ENCODE results near the gene PYCR2. TPM values are rescaled to one million over a fixed set of nuclear protein-coding genes. Genes with fewer than 3 reads are reported as not detected.

PYCR2 gene
- total RNA-seq, 1 experiment from 2014 or later = 57.7 TPM

DNA sequence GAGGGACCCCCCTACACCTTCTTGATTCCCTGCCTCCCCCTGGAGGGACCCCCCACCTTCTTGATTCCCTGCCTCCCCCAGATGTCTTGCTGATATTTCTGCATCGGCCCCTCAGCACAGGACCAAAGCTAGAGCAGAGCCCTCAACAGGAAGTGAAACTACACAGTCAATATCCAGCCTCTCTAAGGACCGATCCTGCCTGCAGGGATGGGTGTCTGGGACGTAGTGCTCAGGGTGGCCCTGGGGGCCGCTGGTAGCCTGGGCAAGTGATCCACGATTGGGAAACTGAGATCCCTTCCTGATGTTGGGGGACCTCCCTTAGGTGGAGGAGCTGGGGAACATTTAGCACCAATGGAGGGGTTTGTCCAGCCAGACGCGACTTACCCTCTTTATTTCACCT, 20.9 kb upstream of the PYCR2 start:
- no peaks in the 10 kb centered on the region for H4K20me1 ChIP-seq (ENCODE audit: low read length)
- no peak overlapping the region for H2AFZ ChIP-seq (ENCODE audit: low read length)
- BruUV-seq (replicated peaks) = no TSS peak
- H3K9me2 ChIP-seq (replicated peaks; ENCODE audit: low read length) = no peaks in the 10 kb centered on the region
- ChIA-PET CTCF (interaction anchor here (0.6 kb wide), 1 partner anchor 43 kb away, joined by 5 read pairs; no protein-coding TSS in a partner anchor), POLR2A (ENCODE audit: unreplicated experiment) (interaction anchor here (0.6 kb wide), 1 partner anchor 21 kb away, joined by 5 read pairs; the partner anchor contains the start of gene PYCR2)
- H3K4me2 ChIP-seq (ENCODE audit: low read length) = no peak overlapping the region
- H3F3A ChIP-seq (ENCODE audit: low read length, unreplicated experiment) = no peaks in the 10 kb centered on the region
- peaks cover 6% of the 10 kb centered on the region; the same call in 1 of the 2 replicates for H3K27me3 ChIP-seq (ENCODE audit: low read length)
- no peaks in the 10 kb centered on the region for H3K79me2 ChIP-seq (ENCODE audit: low read length)
- intact Hi-C loops (cut with micrococcal nuclease) = no loop called here
- H3K9ac ChIP-seq (ENCODE audit: low read length) = no peak overlapping the region
- H3K4me1 ChIP-seq (ENCODE audit: insufficient read depth, low read length) = no peaks in the 10 kb centered on the region
- ATAC-seq (no peak), DNase-seq (no peak)
- H3K4me3 ChIP-seq (ENCODE audit: low read length) = no peak overlapping the region
- no peaks in the 10 kb centered on the region for H3K36me3 ChIP-seq (ENCODE audit: low read depth, low read length)
- H3K27ac ChIP-seq (ENCODE audit: low read length) = no peak overlapping the region
- TF ChIP-seq EZH2 (IDR thresholded peaks at IDR 0.05; ENCODE audit: low read length, unreplicated experiment) (no peak), EZH2phosphoT487 (IDR thresholded peaks at IDR 0.05; ENCODE audit: borderline replicate concordance, low read length) (no peak)
- TF ChIP-seq, protein P1, sequence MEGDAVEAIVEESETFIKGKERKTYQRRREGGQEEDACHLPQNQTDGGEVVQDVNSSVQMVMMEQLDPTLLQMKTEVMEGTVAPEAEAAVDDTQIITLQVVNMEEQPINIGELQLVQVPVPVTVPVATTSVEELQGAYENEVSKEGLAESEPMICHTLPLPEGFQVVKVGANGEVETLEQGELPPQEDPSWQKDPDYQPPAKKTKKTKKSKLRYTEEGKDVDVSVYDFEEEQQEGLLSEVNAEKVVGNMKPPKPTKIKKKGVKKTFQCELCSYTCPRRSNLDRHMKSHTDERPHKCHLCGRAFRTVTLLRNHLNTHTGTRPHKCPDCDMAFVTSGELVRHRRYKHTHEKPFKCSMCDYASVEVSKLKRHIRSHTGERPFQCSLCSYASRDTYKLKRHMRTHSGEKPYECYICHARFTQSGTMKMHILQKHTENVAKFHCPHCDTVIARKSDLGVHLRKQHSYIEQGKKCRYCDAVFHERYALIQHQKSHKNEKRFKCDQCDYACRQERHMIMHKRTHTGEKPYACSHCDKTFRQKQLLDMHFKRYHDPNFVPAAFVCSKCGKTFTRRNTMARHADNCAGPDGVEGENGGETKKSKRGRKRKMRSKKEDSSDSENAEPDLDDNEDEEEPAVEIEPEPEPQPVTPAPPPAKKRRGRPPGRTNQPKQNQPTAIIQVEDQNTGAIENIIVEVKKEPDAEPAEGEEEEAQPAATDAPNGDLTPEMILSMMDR (conservative IDR thresholded peaks at IDR 0.05; ENCODE audit: low read depth, low read length) = no peak
- no peaks in the 10 kb centered on the region for H3K9me3 ChIP-seq (ENCODE audit: low read length)

DNA sequence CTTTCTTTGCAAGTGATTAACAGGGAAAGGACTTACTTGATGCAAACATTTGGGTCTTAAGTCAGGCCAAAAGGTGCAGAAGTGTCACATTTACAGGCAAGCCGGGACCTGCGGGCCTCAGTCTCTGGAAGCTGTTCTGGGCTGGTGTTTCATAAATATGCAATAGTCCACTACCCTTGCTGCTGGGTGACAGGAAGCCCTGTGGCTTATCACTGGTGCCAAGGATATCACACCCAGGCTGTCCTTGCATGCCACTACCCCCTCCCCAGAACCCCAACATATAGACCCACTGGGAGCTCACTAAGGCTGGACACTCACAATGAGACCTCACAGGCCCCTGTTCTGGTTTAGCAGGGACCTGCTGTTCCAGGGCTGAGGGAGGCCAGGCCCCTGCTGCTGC, 20.3 kb upstream of the PYCR2 start:
- DNase-seq (no peak), ATAC-seq (no peak)
- Histone ChIP-seq H3K27ac (ENCODE audit: low read length) (no peak overlapping the region), H3K36me3 (ENCODE audit: low read depth, low read length) (no peaks in the 10 kb centered on the region), H3K4me3 (ENCODE audit: low read length) (no peak overlapping the region), H2AFZ (ENCODE audit: low read length) (no peak overlapping the region), H3K4me2 (ENCODE audit: low read length) (no peak overlapping the region), H3K9me3 (ENCODE audit: low read length) (no peaks in the 10 kb centered on the region), H3K27me3 (ENCODE audit: low read length) (peaks cover 5% of the 10 kb centered on the region; the same call in 1 of the 2 replicates), H3F3A (ENCODE audit: low read length, unreplicated experiment) (no peaks in the 10 kb centered on the region), H3K9ac (ENCODE audit: low read length) (no peak overlapping the region), H3K4me1 (ENCODE audit: insufficient read depth, low read length) (no peaks in the 10 kb centered on the region), H3K9me2 (replicated peaks; ENCODE audit: low read length) (no peaks in the 10 kb centered on the region), H4K20me1 (ENCODE audit: low read length) (no peaks in the 10 kb centered on the region), H3K79me2 (ENCODE audit: low read length) (no peaks in the 10 kb centered on the region)
- intact Hi-C loops (cut with micrococcal nuclease) = no loop called here
- CTCF ChIA-PET = no interaction called here
- POLR2A ChIA-PET (ENCODE audit: unreplicated experiment) = no interaction called here
- TF ChIP-seq EZH2 (IDR thresholded peaks at IDR 0.05; ENCODE audit: low read length, unreplicated experiment) = no peak
- TF ChIP-seq EZH2phosphoT487 (IDR thresholded peaks at IDR 0.05; ENCODE audit: borderline replicate concordance, low read length) = no peak
- TF ChIP-seq, protein P1 (conservative IDR thresholded peaks at IDR 0.05; ENCODE audit: low read depth, low read length) = no peak
- BruUV-seq (replicated peaks) = no TSS peak

DNA sequence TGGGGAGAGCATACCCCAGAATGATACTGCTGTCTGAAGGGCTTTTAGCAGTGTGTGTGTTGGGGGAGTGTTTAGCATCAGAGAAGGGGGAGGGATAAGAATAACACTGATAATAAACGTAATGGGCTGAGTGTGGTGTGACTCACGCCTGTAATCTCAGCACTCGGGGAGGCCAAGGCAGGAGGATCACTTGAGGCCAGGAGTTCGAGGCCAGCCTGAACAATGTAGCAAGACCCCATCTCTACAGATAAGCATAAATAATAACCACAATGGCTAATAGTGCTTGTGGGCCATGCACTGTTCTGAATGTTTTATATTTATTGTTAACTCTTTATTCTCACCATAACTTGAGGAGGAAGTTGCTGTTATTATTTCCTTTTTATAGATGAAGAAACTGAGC, 19.5 kb upstream of the PYCR2 start:
- no peaks in the 10 kb centered on the region for H3K9me3 ChIP-seq (ENCODE audit: low read length)
- ChIA-PET CTCF (no interaction called here), POLR2A (ENCODE audit: unreplicated experiment) (no interaction called here)
- no peak overlapping the region for H3K4me3 ChIP-seq (ENCODE audit: low read length)
- DNase-seq (no peak), ATAC-seq (no peak)
- H3K27me3 ChIP-seq (ENCODE audit: low read length) = no peaks in the 10 kb centered on the region
- H3K79me2 ChIP-seq (ENCODE audit: low read length) = no peaks in the 10 kb centered on the region
- TF ChIP-seq, protein P1 (conservative IDR thresholded peaks at IDR 0.05; ENCODE audit: low read depth, low read length) = no peak
- no peak for TF ChIP-seq EZH2phosphoT487 (IDR thresholded peaks at IDR 0.05; ENCODE audit: borderline replicate concordance, low read length)
- TF ChIP-seq EZH2 (IDR thresholded peaks at IDR 0.05; ENCODE audit: low read length, unreplicated experiment) = no peak
- no peak overlapping the region for H2AFZ ChIP-seq (ENCODE audit: low read length)
- H3K4me1 ChIP-seq (ENCODE audit: insufficient read depth, low read length) = no peaks in the 10 kb centered on the region
- no peaks in the 10 kb centered on the region for H4K20me1 ChIP-seq (ENCODE audit: low read length)
- no peak overlapping the region for H3K27ac ChIP-seq (ENCODE audit: low read length)
- H3K36me3 ChIP-seq (ENCODE audit: low read depth, low read length) = no peaks in the 10 kb centered on the region
- BruUV-seq (replicated peaks) = no TSS peak
- no peak overlapping the region for H3K4me2 ChIP-seq (ENCODE audit: low read length)
- no peaks in the 10 kb centered on the region for H3K9me2 ChIP-seq (replicated peaks; ENCODE audit: low read length)
- intact Hi-C loops (cut with micrococcal nuclease) = no loop called here
- no peak overlapping the region for H3K9ac ChIP-seq (ENCODE audit: low read length)
- H3F3A ChIP-seq (ENCODE audit: low read length, unreplicated experiment) = no peaks in the 10 kb centered on the region

Measured in PC-3 (cell line).